ENCODE data around the gene SOWAHA. TPM values are rescaled to one million over a fixed set of nuclear protein-coding genes. Genes with fewer than 3 reads are reported as not detected.

SOWAHA gene
- total RNA-seq, 3 donors from 2014 or later = 0.66 to 3.2 (median 0.96) TPM

DNA sequence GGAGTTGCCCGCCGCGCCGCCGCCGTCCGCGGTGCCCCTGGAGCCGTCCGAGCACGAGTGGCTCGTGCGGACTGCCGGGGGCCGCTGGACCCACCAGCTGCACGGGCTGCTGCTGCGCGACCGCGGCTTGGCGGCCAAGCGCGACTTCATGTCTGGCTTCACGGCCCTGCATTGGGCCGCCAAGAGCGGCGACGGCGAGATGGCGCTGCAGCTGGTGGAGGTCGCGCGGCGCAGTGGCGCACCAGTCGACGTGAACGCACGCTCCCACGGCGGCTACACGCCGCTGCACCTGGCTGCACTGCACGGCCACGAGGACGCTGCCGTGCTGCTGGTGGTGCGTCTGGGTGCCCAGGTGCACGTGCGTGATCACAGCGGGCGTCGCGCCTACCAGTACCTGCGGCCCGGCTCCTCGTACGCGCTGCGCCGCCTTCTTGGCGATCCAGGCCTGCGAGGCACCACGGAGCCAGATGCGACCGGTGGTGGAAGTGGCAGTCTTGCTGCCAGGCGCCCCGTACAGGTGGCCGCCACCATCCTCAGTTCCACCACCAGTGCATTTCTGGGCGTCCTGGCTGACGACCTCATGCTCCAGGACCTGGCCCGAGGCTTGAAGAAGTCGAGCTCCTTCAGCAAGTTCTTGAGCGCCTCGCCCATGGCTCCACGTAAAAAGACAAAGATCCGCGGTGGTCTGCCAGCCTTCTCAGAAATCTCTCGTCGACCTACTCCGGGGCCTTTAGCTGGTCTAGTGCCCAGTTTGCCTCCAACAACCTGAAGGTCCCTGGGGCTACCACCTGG lies 1.6 kb downstream of the SOWAHA start:
- Histone ChIP-seq H3K4me3 (peak overlapping the region in 2 of 3 donors; percentile 58 to 77), H3K27ac (no peak overlapping the region), H3K4me1 (no peaks in the 10 kb centered on the region), H3K36me3 (no peaks in the 10 kb centered on the region), H3K9me3 (no peaks in the 10 kb centered on the region), H3K27me3 (peaks cover 2 to 15% of the 10 kb centered on the region in 2 donors)
- DNase-seq (ENCODE audit: low spot score in 2 of 2) = no peak
- intact Hi-C loops (cut with DNase I; ENCODE audit: low total_unique reads) = no loop called here
- TF ChIP-seq, protein P1, sequence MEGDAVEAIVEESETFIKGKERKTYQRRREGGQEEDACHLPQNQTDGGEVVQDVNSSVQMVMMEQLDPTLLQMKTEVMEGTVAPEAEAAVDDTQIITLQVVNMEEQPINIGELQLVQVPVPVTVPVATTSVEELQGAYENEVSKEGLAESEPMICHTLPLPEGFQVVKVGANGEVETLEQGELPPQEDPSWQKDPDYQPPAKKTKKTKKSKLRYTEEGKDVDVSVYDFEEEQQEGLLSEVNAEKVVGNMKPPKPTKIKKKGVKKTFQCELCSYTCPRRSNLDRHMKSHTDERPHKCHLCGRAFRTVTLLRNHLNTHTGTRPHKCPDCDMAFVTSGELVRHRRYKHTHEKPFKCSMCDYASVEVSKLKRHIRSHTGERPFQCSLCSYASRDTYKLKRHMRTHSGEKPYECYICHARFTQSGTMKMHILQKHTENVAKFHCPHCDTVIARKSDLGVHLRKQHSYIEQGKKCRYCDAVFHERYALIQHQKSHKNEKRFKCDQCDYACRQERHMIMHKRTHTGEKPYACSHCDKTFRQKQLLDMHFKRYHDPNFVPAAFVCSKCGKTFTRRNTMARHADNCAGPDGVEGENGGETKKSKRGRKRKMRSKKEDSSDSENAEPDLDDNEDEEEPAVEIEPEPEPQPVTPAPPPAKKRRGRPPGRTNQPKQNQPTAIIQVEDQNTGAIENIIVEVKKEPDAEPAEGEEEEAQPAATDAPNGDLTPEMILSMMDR (IDR thresholded peaks at IDR 0.05) = no peak
- no peak for TF ChIP-seq POLR2A (IDR thresholded peaks at IDR 0.05)

DNA sequence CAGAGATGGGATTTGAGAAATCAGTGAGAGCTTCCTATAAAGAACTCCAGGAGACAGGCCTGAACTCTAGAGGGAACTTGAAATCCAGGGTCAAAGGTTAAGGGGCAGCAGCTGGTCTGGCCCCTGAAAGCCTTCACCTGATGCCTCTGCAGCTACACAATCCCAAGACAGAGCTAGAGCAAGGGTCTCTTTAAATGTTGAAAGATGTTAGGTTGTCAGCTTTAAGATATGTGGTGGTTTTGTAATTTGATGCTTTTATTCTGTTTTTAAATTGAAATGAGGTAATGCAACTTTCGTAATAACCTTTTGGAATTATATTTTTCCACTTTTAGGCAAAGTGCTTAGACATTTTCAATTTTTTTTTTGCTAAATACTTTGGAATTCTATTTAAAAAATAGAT lies 2.4 kb downstream of the SOWAHA start:
- no peak for DNase-seq (ENCODE audit: low spot score in 2 of 2)
- no peaks in the 10 kb centered on the region for H3K4me1 ChIP-seq
- intact Hi-C loops (cut with DNase I; ENCODE audit: low total_unique reads) = no loop called here
- no peaks in the 10 kb centered on the region for H3K9me3 ChIP-seq
- peaks cover 2 to 15% of the 10 kb centered on the region in 2 donors for H3K27me3 ChIP-seq
- H3K4me3 ChIP-seq = no peak overlapping the region
- H3K27ac ChIP-seq = no peak overlapping the region
- no peaks in the 10 kb centered on the region for H3K36me3 ChIP-seq
- TF ChIP-seq POLR2AphosphoS5 (IDR thresholded peaks at IDR 0.05) (no peak), POLR2A (IDR thresholded peaks at IDR 0.05) (no peak)
- TF ChIP-seq, protein P1 (IDR thresholded peaks at IDR 0.05) = no peak

DNA sequence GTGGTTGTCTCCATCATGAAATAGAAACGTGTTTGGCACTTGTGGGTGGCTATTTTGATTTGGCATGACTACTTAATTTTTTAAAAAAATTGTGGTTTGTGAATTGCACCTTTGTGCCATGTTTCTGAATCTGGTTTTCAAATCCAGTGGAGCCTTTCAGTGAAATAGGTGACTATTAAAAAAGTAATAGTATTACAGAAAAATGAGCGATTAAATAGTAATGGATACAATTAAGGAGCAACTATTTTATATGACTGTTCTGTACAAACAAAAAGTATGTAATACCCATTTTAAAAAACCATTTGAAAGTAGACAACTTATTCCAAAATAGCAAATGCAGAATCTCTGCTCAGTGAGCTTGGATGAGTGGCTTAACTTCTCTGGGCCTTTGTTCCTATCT lies 3.0 kb downstream of the SOWAHA start:
- intact Hi-C loops (cut with DNase I; ENCODE audit: low total_unique reads) = no loop called here
- no peak overlapping the region for H3K4me3 ChIP-seq
- peaks cover 2 to 9% of the 10 kb centered on the region in 2 donors for H3K27me3 ChIP-seq

DNA sequence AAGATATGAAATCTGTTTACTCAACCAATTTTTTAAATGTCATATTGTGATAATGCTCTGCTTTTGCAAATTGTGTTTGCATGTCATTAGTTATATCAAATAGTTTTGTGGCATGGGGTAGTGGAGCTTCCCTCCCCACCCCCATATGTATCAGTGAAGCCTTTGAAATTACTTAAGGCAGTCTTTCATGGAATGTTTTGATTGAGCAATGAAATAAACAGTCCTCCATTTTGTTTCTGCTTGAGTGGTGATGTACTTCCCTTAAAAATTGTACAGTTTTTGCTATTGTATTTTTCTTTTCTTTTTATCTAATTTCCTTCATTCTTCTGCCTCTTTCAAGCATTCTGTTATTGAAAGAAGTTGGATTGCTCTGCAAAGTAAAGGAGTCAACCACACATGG lies 3.5 kb downstream of the SOWAHA start:
- no peaks in the 10 kb centered on the region for H3K9me3 ChIP-seq
- H3K36me3 ChIP-seq = no peaks in the 10 kb centered on the region
- H3K27ac ChIP-seq = no peak overlapping the region
- no peak overlapping the region for H3K4me3 ChIP-seq
- no peaks in the 10 kb centered on the region for H3K4me1 ChIP-seq
- DNase-seq (ENCODE audit: low spot score in 2 of 2) = no peak
- intact Hi-C loops (cut with DNase I; ENCODE audit: low total_unique reads) = no loop called here
- peaks cover 2 to 7% of the 10 kb centered on the region in 2 donors for H3K27me3 ChIP-seq
- TF ChIP-seq POLR2AphosphoS5 (IDR thresholded peaks at IDR 0.05) = no peak
- TF ChIP-seq POLR2A (IDR thresholded peaks at IDR 0.05) = no peak
- TF ChIP-seq, protein P1 (IDR thresholded peaks at IDR 0.05) = no peak

More for the DNA sequence above, 3.0 kb downstream of the SOWAHA start:
- Histone ChIP-seq H3K27ac (no peak overlapping the region), H3K4me1 (no peaks in the 10 kb centered on the region), H3K36me3 (no peaks in the 10 kb centered on the region), H3K9me3 (no peaks in the 10 kb centered on the region)
- TF ChIP-seq POLR2A (IDR thresholded peaks at IDR 0.05) (no peak), POLR2AphosphoS5 (IDR thresholded peaks at IDR 0.05) (no peak)
- TF ChIP-seq, protein P1 (IDR thresholded peaks at IDR 0.05) = no peak
- DNase-seq (ENCODE audit: low spot score in 2 of 2) = no peak

DNA sequence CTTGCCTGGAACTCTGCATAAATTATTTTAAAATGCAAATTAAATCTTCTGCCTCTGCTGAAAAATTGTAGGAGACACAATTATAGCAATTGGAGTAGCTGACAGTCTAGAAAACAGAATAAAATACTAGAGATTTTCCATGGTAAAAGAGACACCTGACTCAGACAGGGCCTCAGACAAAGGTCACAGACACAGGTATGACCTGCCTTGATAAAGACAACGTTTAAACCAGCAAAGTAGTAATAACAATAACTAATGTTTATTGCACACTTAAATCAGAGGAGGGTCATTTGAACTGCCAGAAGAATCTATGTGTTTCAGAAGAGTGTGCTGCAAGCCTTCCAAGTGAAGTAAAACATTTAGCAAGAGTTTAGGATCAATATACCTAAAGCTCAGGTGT lies 3.9 kb downstream of the SOWAHA start:
- peaks cover 2 to 4% of the 10 kb centered on the region in 2 donors for H3K27me3 ChIP-seq
- H3K36me3 ChIP-seq = no peaks in the 10 kb centered on the region
- no peaks in the 10 kb centered on the region for H3K9me3 ChIP-seq
- H3K27ac ChIP-seq = no peak overlapping the region
- H3K4me1 ChIP-seq = no peaks in the 10 kb centered on the region
- no peak overlapping the region for H3K4me3 ChIP-seq
- no peak for DNase-seq (ENCODE audit: low spot score in 2 of 2)
- intact Hi-C loops (cut with DNase I; ENCODE audit: low total_unique reads) = no loop called here
- TF ChIP-seq, protein P1 (IDR thresholded peaks at IDR 0.05) = no peak
- no peak for TF ChIP-seq POLR2AphosphoS5 (IDR thresholded peaks at IDR 0.05)
